Activated T-cell treated with anti-CD3 and anti-CD28 coated beads, Interleukin-2, amount 50 U/mL, for 4 hours (primary cell): ENCODE results near the gene VTI1A. TPM values are rescaled to one million over a fixed set of nuclear protein-coding genes. Genes with fewer than 3 reads are reported as not detected.
"Not testable (repeated sequence)": the region's sequence is repeated elsewhere in the genome, so short reads cannot be mapped to it uniquely, and the experiment has no call there.

Experiments used
- ATAC-seq, 2 donors: fragments of 200-7000 bp; cut with Tn5 transposase; one replicate each; pipeline ENCODE4 v1.10.0; 2021
- DNase-seq: peaks from one replicate; pipeline ENCODE4 v3.0.0-alpha.2; 2020
- H3K27me3 Mint-ChIP-seq: one replicate; pipeline ENCODE4 v1.8.0; 2021; ENCODE audit warnings: low read depth, mixed read lengths
- H3K36me3 Mint-ChIP-seq: one replicate; pipeline ENCODE4 v1.8.0; 2022; ENCODE audit warnings: mixed read lengths; ENCODE audit not compliant: insufficient read depth
- H3K4me1 Mint-ChIP-seq: one replicate; pipeline ENCODE4 v1.8.0; 2021; ENCODE audit warnings: low read depth, mixed read lengths
- H3K4me3 Mint-ChIP-seq: one replicate; pipeline ENCODE4 v1.8.0; 2021; ENCODE audit warnings: mild to moderate bottlenecking, moderate library complexity, mixed read lengths
- H3K9me3 Mint-ChIP-seq: one replicate; pipeline ENCODE4 v1.8.0; 2021; ENCODE audit warnings: mixed read lengths
- total RNA-seq, 3 donors: library from RNA; stranded (reverse); gene quantifications; one replicate each; pipeline ENCODE4 v1.2.1, GENCODE V29; 2021

VTI1A gene
- total RNA-seq, 3 donors from 2014 or later = 39.2 to 43.8 (median 42.9) TPM

- no peak for DNase-seq
- no peak for ATAC-seq
- no peak overlapping the region for H3K4me3 Mint-ChIP-seq
- H3K9me3 Mint-ChIP-seq = no peaks in the 10 kb centered on the region
- H3K27me3 Mint-ChIP-seq = no peaks in the 10 kb centered on the region
- H3K4me1 Mint-ChIP-seq = peaks cover 27% of the 10 kb centered on the region
- peaks cover 13% of the 10 kb centered on the region for H3K36me3 Mint-ChIP-seq
These were observed 84.4 kb downstream of the VTI1A start for GRCh38 chr10:112531421-112531820.

DNA sequence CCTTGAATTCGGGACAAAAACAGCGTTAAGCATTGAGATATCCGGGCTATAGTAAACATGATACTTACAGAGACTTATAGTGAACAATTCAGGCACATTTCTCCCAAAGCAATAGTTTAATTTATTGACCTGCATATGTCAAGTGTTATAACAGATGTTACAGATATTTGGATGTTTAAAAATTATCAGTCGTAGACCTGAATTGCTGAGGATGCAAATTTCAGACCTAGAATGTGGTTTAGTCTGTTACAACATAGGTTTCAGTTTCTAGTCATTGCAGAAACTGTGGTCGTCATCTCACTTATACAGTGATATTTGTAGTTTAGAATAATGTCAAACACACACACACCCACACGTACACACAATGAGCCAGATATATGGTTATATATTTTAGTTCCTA is 85.2 kb downstream of the VTI1A start:
- peak; percentile 82 to 93 for ATAC-seq
- no peak for DNase-seq
- Mint-ChIP-seq H3K4me1 (peaks cover 27% of the 10 kb centered on the region), H3K36me3 (peaks cover 13% of the 10 kb centered on the region), H3K27me3 (no peaks in the 10 kb centered on the region), H3K4me3 (peak overlapping the region; percentile 70), H3K9me3 (no peaks in the 10 kb centered on the region)

DNA sequence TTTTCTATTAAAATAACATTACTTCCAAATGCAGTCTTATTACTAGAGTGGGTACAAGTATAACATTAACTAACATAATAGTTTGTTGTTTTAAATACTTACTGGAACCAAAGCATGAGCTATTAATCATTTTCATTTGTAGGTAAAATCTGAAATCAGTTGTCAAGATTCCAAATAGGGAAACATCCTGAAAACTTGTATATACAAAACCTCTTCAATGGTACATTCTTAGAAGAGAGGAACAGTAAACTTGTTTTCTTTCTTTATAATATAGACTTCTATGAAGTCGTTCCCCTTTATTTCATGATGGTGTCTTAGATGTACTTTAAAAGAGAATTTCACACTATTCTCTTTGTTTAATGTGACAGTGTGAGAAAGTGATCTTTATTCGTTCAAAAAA is 85.9 kb downstream of the VTI1A start:
- DNase-seq = no peak
- peaks cover 27% of the 10 kb centered on the region for H3K4me1 Mint-ChIP-seq
- H3K27me3 Mint-ChIP-seq = no peaks in the 10 kb centered on the region
- H3K9me3 Mint-ChIP-seq = no peaks in the 10 kb centered on the region
- H3K4me3 Mint-ChIP-seq = no peak overlapping the region
- H3K36me3 Mint-ChIP-seq = peaks cover 15% of the 10 kb centered on the region
- no peak for ATAC-seq

- DNase-seq (no peak), ATAC-seq (no peak)
- peaks cover 17% of the 10 kb centered on the region for H3K36me3 Mint-ChIP-seq
- H3K4me1 Mint-ChIP-seq = peaks cover 26% of the 10 kb centered on the region
- no peak overlapping the region for H3K4me3 Mint-ChIP-seq
- H3K9me3 Mint-ChIP-seq = no peaks in the 10 kb centered on the region
- H3K27me3 Mint-ChIP-seq = no peaks in the 10 kb centered on the region
These were observed 86.9 kb downstream of the VTI1A start for GRCh38 chr10:112533916-112534315.

- no peaks in the 10 kb centered on the region for H3K9me3 Mint-ChIP-seq
- no peaks in the 10 kb centered on the region for H3K27me3 Mint-ChIP-seq
- no peak overlapping the region for H3K4me3 Mint-ChIP-seq
- DNase-seq = no peak
- H3K4me1 Mint-ChIP-seq = peaks cover 24% of the 10 kb centered on the region
- peaks cover 27% of the 10 kb centered on the region for H3K36me3 Mint-ChIP-seq
- ATAC-seq = no peak
These were observed 88.5 kb downstream of the VTI1A start for GRCh38 chr10:112535531-112535951.

GRCh38 chr10:112536663-112537062 is 89.6 kb downstream of the VTI1A start:
- DNase-seq (no peak), ATAC-seq (no peak)
- Mint-ChIP-seq H3K9me3 (no peaks in the 10 kb centered on the region), H3K27me3 (no peaks in the 10 kb centered on the region), H3K4me3 (no peak overlapping the region), H3K36me3 (peaks cover 28% of the 10 kb centered on the region), H3K4me1 (peaks cover 16% of the 10 kb centered on the region)

- DNase-seq (no peak), ATAC-seq (no peak)
- Mint-ChIP-seq H3K4me1 (peaks cover 5% of the 10 kb centered on the region), H3K36me3 (peaks cover 37% of the 10 kb centered on the region), H3K27me3 (no peaks in the 10 kb centered on the region), H3K4me3 (no peak overlapping the region), H3K9me3 (peaks cover 4% of the 10 kb centered on the region)
These were observed 91.2 kb downstream of the VTI1A start for GRCh38 chr10:112538168-112538567.

- ATAC-seq (no peak), DNase-seq (no peak)
- Mint-ChIP-seq H3K4me3 (no peak overlapping the region), H3K9me3 (peaks cover 4% of the 10 kb centered on the region), H3K36me3 (peaks cover 42% of the 10 kb centered on the region), H3K27me3 (no peaks in the 10 kb centered on the region), H3K4me1 (peaks cover 4% of the 10 kb centered on the region)
These were observed 92.3 kb downstream of the VTI1A start for GRCh38 chr10:112539340-112539739.

DNA sequence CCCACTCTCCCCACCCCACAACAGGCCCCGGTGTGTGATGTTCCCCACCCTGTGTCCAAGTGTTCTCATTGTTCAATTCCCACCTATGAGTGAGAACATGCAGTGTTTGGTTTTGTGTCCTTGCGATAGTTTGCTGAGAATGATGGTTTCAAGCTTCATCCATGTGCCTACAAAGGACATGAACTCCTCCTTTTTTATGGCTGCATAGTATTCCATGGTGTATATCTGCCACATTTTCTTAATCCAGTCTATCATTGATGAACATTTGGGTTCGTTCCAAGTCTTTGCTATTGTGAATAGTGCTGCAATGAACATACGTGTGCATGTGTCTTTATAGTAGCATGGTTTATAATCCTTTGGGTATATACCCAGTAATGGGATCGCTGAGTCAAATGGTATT is 95.8 kb downstream of the VTI1A start:
- not testable (repeated sequence) for ATAC-seq, H3K9me3 Mint-ChIP-seq, DNase-seq, H3K4me3 Mint-ChIP-seq, H3K27me3 Mint-ChIP-seq, H3K4me1 Mint-ChIP-seq
- H3K36me3 Mint-ChIP-seq = peaks cover 45% of the 10 kb centered on the region

GRCh38 chr10:112546474-112546873 is 99.5 kb downstream of the VTI1A start:
- Mint-ChIP-seq H3K36me3 (peaks cover 24% of the 10 kb centered on the region), H3K9me3 (peaks cover 4% of the 10 kb centered on the region), H3K27me3 (no peaks in the 10 kb centered on the region), H3K4me1 (no peaks in the 10 kb centered on the region), H3K4me3 (no peak overlapping the region)
- DNase-seq (no peak), ATAC-seq (no peak)

- no peaks in the 10 kb centered on the region for H3K27me3 Mint-ChIP-seq
- DNase-seq (no peak), ATAC-seq (no peak)
- H3K4me3 Mint-ChIP-seq = no peak overlapping the region
- no peaks in the 10 kb centered on the region for H3K9me3 Mint-ChIP-seq
- H3K36me3 Mint-ChIP-seq = peaks cover 21% of the 10 kb centered on the region
- no peaks in the 10 kb centered on the region for H3K4me1 Mint-ChIP-seq
These were observed 101.7 kb downstream of the VTI1A start for GRCh38 chr10:112548535-112549276.

DNA sequence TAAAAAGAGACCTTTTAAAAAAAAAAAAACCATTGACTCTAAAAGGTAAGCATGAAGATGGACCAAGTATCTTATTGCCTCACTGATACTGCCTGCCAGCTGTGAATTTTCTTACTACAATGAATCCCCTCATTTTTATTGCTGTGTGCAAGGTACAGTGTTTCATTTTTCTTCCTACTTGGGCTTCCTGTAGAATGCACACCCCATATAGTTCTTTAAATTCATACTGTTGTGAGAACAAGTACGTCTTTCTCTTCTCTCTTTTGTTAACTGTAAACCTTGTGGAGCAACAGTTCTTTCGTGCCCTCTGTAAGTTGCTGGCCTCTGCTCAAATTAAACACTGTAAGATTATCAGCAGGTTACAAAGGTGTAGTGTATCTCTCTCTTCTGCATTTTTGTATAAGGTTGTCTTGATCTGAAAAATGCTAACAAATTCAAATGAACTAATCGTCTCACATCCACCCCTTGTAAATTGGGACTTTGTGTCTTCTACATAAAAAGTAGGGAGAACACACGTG is 105.6 kb downstream of the VTI1A start:
- DNase-seq (no peak), ATAC-seq (no peak)
- Mint-ChIP-seq H3K27me3 (no peaks in the 10 kb centered on the region), H3K4me1 (no peaks in the 10 kb centered on the region), H3K4me3 (no peak overlapping the region), H3K36me3 (peaks cover 18% of the 10 kb centered on the region), H3K9me3 (no peaks in the 10 kb centered on the region)

DNA sequence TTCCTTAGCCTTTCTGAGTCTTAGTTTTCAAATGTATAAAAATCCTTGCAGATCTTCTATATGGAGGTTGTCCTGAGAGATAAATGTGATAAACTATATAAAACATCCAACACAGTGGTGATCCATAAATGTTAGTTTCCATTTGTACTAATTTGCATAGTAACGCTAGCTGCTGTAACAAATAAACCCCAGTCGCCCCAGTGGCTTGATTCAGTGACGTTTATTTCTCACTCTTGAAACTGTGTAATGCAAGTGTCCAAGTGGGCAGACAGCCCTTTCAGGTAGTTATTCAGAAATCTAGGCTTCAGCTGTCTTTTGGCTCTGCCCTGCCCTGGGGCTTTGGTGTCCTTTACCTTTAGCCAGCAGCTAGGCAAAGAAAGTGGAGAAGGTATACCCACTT is 106.3 kb downstream of the VTI1A start:
- peaks cover 18% of the 10 kb centered on the region for H3K36me3 Mint-ChIP-seq
- H3K4me3 Mint-ChIP-seq = no peak overlapping the region
- H3K4me1 Mint-ChIP-seq = no peaks in the 10 kb centered on the region
- H3K9me3 Mint-ChIP-seq = no peaks in the 10 kb centered on the region
- ATAC-seq (no peak), DNase-seq (no peak)
- no peaks in the 10 kb centered on the region for H3K27me3 Mint-ChIP-seq

DNA sequence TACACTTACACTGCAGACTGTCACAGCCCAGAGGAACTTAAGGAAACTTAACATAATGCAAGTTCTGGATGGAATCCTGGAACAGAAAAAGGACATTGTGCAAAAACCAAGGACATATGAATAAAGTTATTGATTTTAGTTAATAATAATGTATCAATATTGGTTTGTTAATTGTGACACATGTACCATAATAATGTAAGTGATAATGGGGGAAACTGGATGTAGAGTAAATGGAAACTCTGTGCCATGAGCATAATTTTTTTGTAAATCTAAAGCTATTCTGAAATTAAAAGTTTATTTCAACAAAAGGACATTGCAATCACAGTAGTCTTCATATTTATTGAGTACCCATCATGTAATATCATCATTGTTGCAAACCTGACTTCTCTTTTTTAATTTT is 107.2 kb downstream of the VTI1A start:
- Mint-ChIP-seq H3K27me3 (no peaks in the 10 kb centered on the region), H3K9me3 (no peaks in the 10 kb centered on the region), H3K4me3 (no peak overlapping the region), H3K36me3 (peaks cover 16% of the 10 kb centered on the region), H3K4me1 (no peaks in the 10 kb centered on the region)
- DNase-seq (no peak), ATAC-seq (no peak)

DNA sequence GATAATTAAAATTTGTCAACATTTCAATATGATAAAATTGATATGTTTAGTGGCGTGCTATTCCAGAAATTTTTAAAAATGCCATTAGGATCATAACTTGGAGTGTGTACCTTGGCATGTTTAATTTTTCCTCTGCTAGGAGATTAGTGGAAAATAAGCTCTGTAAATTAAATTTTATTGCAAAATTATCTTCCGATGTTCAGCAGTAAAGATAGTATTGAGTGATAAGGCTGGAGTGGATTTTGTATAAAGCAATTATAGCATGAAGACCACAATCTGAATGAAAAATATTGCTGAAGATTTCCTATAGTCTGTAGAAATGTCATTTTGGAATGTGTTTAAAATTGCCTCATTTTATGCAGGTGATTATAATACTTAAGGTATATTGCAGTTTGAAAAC is 110.2 kb downstream of the VTI1A start:
- H3K4me1 Mint-ChIP-seq = no peaks in the 10 kb centered on the region
- no peak for ATAC-seq
- peaks cover 15% of the 10 kb centered on the region for H3K36me3 Mint-ChIP-seq
- no peak overlapping the region for H3K4me3 Mint-ChIP-seq
- no peak for DNase-seq
- H3K27me3 Mint-ChIP-seq = no peaks in the 10 kb centered on the region
- H3K9me3 Mint-ChIP-seq = no peaks in the 10 kb centered on the region
